Muscle of arm (tissue), 12 donors: ENCODE measurements around the gene HLF. TPM values are rescaled to one million over a fixed set of nuclear protein-coding genes. Genes with fewer than 3 reads are reported as not detected.

Experiments
- DNase-seq: peaks from one replicate; pipeline ENCODE4 v3.0.0-alpha.2; 2013
- polyA plus RNA-seq, 12 donors: library from polyadenylated mRNA; unstranded; fragments of 120-200 nt; gene quantifications; one replicate each; pipeline ENCODE4 v1.2.1, GENCODE V29; 2013; ENCODE audit not compliant: insufficient read length in 12 of 12

HLF gene
- polyA plus RNA-seq, 12 donors = 3.4 to 16.3 (median 5.9) TPM; not detected in 1

GRCh38 chr17:55350825-55351205, 86.1 kb downstream of the HLF start:
- DNase-seq = no peak

GRCh38 chr17:55351226-55351625, 86.5 kb downstream of the HLF start:
- no peak for DNase-seq

DNA sequence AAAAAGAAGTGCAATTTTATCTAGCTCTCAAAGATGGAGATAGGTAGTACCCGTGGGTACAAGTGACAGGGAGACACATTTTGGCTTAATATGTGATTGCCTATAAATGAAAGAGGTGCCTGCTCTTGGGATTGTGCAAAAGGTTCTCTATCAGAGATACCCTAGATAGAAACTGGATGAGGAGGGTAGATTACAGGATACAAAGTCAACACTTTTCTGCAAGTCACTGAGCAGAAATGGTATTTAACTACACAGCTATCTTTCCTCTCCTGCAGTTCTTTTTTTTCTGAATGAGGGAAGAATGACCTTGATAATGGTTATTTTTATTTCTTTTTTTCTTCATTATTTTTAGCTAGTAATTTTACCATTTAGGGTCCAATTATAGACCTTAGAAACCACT, 89.2 kb downstream of the HLF start:
- DNase-seq = no peak

GRCh38 chr17:55354941-55355340, 90.2 kb downstream of the HLF start:
- no peak for DNase-seq

DNA sequence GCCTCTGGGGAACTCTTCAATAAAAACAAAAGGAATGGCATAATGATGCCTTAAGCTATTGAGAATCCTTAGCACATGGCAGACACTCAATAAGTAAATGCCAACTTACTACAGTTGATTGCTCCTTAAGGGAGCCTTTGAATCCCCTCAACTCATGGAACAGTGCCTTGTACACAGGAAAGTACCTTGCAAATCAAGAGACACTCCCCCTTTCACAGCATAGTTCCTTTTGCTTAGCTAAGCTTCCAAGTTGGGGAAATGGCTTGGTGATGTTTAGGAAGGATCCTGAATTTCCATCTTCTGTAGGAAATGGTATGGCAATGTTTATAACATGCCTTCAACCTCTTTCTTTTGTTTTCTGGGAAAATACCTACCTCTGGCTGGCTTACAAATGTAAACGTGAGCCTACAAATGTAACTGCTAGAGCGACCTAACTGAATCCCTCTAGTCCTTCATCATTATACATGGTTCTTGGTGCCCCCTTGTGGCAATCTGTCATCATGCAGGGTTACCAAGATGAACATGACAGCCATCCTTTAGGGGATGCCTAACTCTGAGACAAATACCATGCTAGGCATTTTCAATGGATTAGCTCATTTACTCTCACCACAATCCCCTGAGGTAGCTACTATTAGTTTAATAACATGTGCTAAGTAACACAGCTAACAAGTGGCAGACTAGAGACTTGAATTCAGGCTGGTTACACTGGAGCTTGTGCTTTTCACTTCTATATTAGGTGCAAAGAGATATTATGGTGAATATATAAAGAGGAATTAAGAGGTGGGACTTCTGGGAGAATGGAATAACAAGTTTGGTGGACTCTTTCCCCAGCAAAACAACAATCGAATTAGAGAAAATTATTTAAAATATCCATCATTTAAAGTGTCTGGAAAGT, 91.9 kb downstream of the HLF start:
- DNase-seq = no peak

GRCh38 chr17:55360971-55361370, 96.2 kb downstream of the HLF start:
- DNase-seq = no peak

DNA sequence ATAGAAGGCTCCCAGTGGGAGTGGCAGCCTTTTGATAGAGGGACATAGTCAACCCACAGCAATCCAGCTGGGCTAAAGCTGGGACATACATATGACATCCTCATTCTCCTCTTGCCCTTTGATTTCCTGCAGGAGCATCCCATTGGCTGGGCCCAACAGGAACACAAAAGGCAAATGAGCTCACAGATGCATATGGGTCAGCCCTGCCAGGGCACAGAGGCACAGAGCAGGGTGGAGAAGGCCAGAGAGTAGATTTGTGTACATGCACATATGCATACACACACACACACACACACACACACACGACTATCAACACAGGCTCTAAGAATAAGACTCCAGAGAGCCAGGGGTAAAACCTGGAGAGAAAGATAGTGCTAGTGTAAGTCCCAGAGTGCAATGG, 98.3 kb downstream of the HLF start:
- no peak for DNase-seq

DNA sequence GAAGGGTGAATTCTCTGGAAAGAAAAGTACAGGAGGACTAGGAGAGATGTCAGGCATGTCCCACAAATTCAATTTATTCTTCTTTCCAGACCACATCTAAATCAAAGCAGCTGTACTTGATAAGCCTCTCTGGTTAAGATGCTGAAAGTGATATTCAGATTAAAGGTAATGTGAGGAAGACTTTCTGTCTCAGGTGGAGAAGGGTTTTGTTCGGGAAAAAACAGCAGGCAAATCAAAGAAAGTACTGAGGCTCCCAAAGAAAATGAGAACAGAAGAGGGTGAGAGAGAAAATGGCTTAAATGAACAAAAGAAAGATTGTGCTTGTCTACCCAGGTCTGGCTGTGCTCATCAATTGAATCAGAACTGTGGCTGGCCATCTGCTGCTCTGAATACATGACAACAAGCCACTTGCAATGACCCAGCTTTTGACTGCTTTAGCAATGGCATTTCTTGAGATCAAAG, 101.3 kb downstream of the HLF start:
- no peak for DNase-seq

DNA sequence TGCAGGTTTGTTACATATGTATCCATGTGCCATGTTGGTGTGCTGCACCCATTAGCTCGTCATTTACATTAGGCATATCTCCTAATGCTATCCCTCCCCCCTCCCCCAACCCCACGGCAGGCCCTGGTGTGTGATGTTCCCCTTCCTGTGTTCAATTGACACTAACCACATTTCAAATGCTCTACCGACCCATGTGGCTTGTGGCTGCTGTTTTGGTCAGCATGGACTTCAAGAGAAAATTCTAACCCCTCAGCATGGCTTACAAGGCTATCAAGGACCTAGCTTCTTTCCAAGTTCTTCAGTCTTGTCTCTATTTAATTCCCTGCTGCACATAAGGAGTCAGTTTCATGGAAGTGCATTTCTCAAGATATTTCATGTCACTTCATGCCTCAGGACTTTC, 103.9 kb downstream of the HLF start:
- DNase-seq = no peak

Other genes with a start within 250 kb of the HLF start
- 10 to 100 TPM in 11 of 12 donors, not detected in 1; 12.3 to 19.7 (median 16.2) TPM for gene MMD, start 156.9 kb downstream of the HLF start, polyA plus RNA-seq
- under 1 TPM in 3 of 12 donors, not detected in 9; 0.15 to 0.18 (median 0.16) TPM for gene SMIM36, start 246.5 kb downstream of the HLF start, polyA plus RNA-seq